Body of pancreas (tissue), 4 donors: Measurements from ENCODE around the gene ARGLU1.

Experiments used
- CTCF ChIP-seq, 7 experiments: fragments of 450-650 bp in 4 of 7; fragments of 200-600 bp in 3 of 7; sonication (generic) in 3 of 7; IDR thresholded peaks; one replicate each; pipeline ENCODE4 v1.5.1; 2016 to 2019; ENCODE audit warnings: antibody characterized with exemption in 7 of 7
- POLR2A ChIP-seq, 3 donors: fragments of 450-650 bp; IDR thresholded peaks; one replicate each; pipeline ENCODE4 v1.6.1; 2016; ENCODE audit warnings: antibody characterized with exemption in 3 of 3, mild to moderate bottlenecking in 2 of 3

GRCh38 chr13:106589716-106590115 lies 21.8 kb upstream of the ARGLU1 start:
- TF ChIP-seq CTCF (IDR thresholded peaks at IDR 0.05) = no peak
- TF ChIP-seq POLR2A (IDR thresholded peaks at IDR 0.05) = no peak
